B cell (primary cell): Measurements from ENCODE around the gene FAM131B.

Source experiments
- CTCF ChIP-seq: fragments of 200-600 bp; IDR thresholded peaks from one replicate; pipeline ENCODE4 v1.8.0; 2022; ENCODE audit warnings: antibody characterized with exemption, mild to moderate bottlenecking
- EZH2 ChIP-seq: IDR thresholded peaks from 2 replicates; pipeline ENCODE4 v1.6.1; 2012; ENCODE audit warnings: borderline replicate concordance, low read depth, mild to moderate bottlenecking, moderate library complexity, low read length; ENCODE audit not compliant: insufficient read depth, poor library complexity, severe bottlenecking

- TF ChIP-seq EZH2 (no peak), CTCF (peak; percentile 85)
Measured at GRCh38 chr7:143380260-143380645, 17.7 kb upstream of the FAM131B start.
